Ishikawa (cell line): ENCODE data around the gene EPHA2.

Experiments
- CEBPB ChIP-seq: IDR thresholded peaks from 2 replicates; pipeline ENCODE4 v1.6.1; 2012
- CREB1 ChIP-seq: IDR thresholded peaks from 2 replicates; pipeline ENCODE4 v1.6.1; 2012; ENCODE audit warnings: low read depth
- EGR1 ChIP-seq: IDR thresholded peaks from 2 replicates; pipeline ENCODE4 v1.6.1; 2012
- EP300 ChIP-seq: IDR thresholded peaks from 2 replicates; pipeline ENCODE4 v1.6.1; 2012; ENCODE audit warnings: borderline replicate concordance
- FOXM1 ChIP-seq: IDR thresholded peaks from 2 replicates; pipeline ENCODE4 v1.6.1; 2012; ENCODE audit warnings: low read depth, borderline replicate concordance
- MAX ChIP-seq: IDR thresholded peaks from 2 replicates; pipeline ENCODE4 v1.6.1; 2012
- NFIC ChIP-seq: IDR thresholded peaks from 2 replicates; pipeline ENCODE4 v1.6.1; 2012
- RAD21 ChIP-seq: IDR thresholded peaks from 2 replicates; pipeline ENCODE4 v1.6.1; 2012; ENCODE audit warnings: low read depth
- REST ChIP-seq: IDR thresholded peaks from 2 replicates; pipeline ENCODE4 v1.6.1; 2012; ENCODE audit warnings: low read depth, mild to moderate bottlenecking
- TAF1 ChIP-seq: IDR thresholded peaks from 2 replicates; pipeline ENCODE4 v1.6.1; 2012; ENCODE audit warnings: low read depth, mild to moderate bottlenecking
- TCF12 ChIP-seq: IDR thresholded peaks from 2 replicates; pipeline ENCODE4 v1.6.1; 2012; ENCODE audit warnings: low read depth
- TEAD4 ChIP-seq: IDR thresholded peaks from 2 replicates; pipeline ENCODE4 v1.6.1; 2012
- USF1 ChIP-seq: IDR thresholded peaks from 2 replicates; pipeline ENCODE4 v1.6.1; 2012
- YY1 ChIP-seq: IDR thresholded peaks from 2 replicates; pipeline ENCODE4 v1.6.1; 2012; ENCODE audit warnings: low read depth
- ZBTB7A ChIP-seq: IDR thresholded peaks from 2 replicates; pipeline ENCODE4 v1.6.1; 2012; ENCODE audit warnings: low read depth

Gene EPHA2

GRCh38 chr1:16158993-16159831, 3.3 kb upstream of the EPHA2 start:
- TF ChIP-seq CEBPB (no peak), USF1 (peak; percentile 36; the same call in 1 of the 2 replicates)

GRCh38 chr1:16158025-16158424, 2.2 kb upstream of the EPHA2 start:
- TF ChIP-seq CEBPB, result no peak

GRCh38 chr1:16156848-16157495, 1.1 kb upstream of the EPHA2 start:
- TF ChIP-seq USF1 (no peak), ZBTB7A (no peak), RAD21 (no peak), EGR1 (peak; percentile 59)

GRCh38 chr1:16153999-16154673, 1.7 kb downstream of the EPHA2 start:
- TF ChIP-seq YY1 (no peak), ZBTB7A (no peak), USF1 (no peak), TCF12 (no peak), RAD21 (no peak), EP300 (no peak), MAX (no peak), CREB1 (no peak), TAF1 (no peak), TEAD4 (no peak), REST (no peak)

- TF ChIP-seq MAX (0 out of 2 replicates have a peak, but pooled peaks have one; percentile 13), NFIC (no peak; the same call in 1 of the 2 replicates), CEBPB (no peak), CREB1 (no peak), USF1 (no peak), EGR1 (no peak), FOXM1 (peak; percentile 11; the same call in 1 of the 2 replicates), TEAD4 (no peak), YY1 (no peak), TCF12 (no peak)
These were observed 2.5 kb downstream of the EPHA2 start for GRCh38 chr1:16153096-16153998.

GRCh38 chr1:16152481-16153087, 3.3 kb downstream of the EPHA2 start:
- TF ChIP-seq ZBTB7A (peak; percentile 81; the same call in 1 of the 2 replicates), TCF12 (peak; percentile 83), NFIC (peak; percentile 46; the same call in 1 of the 2 replicates), TEAD4 (peak; percentile 80), MAX (no peak), EP300 (peak; percentile 70), REST (0 out of 2 replicates have a peak, but pooled peaks have one; percentile 19), FOXM1 (peak; percentile 52; the same call in 1 of the 2 replicates), RAD21 (no peak), EGR1 (no peak), CEBPB (no peak), USF1 (no peak), TAF1 (no peak), CREB1 (no peak), YY1 (no peak)
